Right ventricle myocardium superior (tissue), 1 donor: ENCODE measurements around the gene WDR75. TPM values are rescaled to one million over a fixed set of nuclear protein-coding genes. Genes with fewer than 3 reads are reported as not detected.

ENCODE experiments used
- ATAC-seq: fragments of 200-7000 bp; cut with Tn5 transposase; one replicate; pipeline ENCODE4 v1.9.1; 2020; ENCODE audit warnings: mild to moderate bottlenecking; ENCODE audit not compliant: poor library complexity
- DNase-seq: peaks from one replicate; pipeline ENCODE4 v3.0.0-alpha.2; 2020
- intact Hi-C: fragments of 100-400 bp; cut with DNase I; formaldehyde crosslinking; loops from one replicate; pipeline ENCODE4 v1.11.2; 2022
- total RNA-seq: library from RNA; stranded (reverse); fragmentation: NEBNext Ultra II Directional; extraction: Animal tissue kit (Norgen Biotek cat#: 25700); gene quantifications from one replicate; pipeline ENCODE4 v1.2.1, GENCODE V29; 2021
- donor health status: DM: no; HTN: yes; CAD: no; lungs with severe emphysema.

WDR75 gene
- total RNA-seq, 1 donor from 2014 or later, result 15.0 TPM

- intact Hi-C loops, result no loop called here
- ATAC-seq (peak; percentile 26), DNase-seq (no peak)
These were observed 42.9 kb downstream of the WDR75 start for GRCh38 chr2:189483980-189484740.

- intact Hi-C loops, result no loop called here
- DNase-seq, result no peak
- ATAC-seq, result peak; percentile 77
These were observed 43.9 kb downstream of the WDR75 start for GRCh38 chr2:189485146-189485545.

- intact Hi-C loops, result no loop called here
- no peak for DNase-seq
- no peak for ATAC-seq
These were observed 45.0 kb downstream of the WDR75 start for GRCh38 chr2:189486237-189486770.

DNA sequence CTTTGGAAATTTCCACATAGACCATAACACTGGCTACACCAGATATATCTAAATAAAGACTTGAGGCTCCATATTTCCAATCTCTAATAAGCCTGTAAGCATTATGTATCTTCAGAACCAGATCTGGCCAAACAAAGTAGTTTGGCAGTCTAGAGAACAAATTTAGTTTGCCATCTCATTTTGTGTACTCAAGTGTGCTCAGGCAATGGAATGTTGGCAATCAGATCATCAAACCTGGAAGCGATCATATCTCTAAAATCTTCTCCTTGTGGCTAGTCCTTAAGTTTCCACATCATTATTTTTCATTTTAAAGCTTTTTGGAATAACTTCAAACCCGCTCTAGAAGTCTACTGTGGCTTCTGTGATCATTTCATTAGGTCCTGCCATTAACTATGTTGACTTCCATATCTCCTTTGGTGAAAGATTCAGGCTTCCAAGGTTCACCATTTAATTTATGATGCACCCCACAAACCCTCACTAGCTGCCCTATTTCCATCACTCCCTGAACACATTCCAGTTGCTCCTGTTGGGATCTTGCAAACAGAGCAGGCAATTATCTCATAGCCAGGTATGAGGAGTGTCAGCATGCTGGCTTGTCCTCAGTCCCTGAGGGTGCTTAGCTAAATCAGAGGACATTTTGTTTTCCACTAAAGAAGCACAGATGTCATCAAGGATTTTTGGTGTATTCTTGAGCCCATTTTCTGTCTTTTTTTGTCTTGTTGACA, 46.2 kb downstream of the WDR75 start:
- ATAC-seq, result no peak
- intact Hi-C loops, result no loop called here
- DNase-seq, result no peak

- DNase-seq, result no peak
- intact Hi-C loops, result no loop called here
- ATAC-seq, result no peak
These were observed 46.7 kb downstream of the WDR75 start for GRCh38 chr2:189488008-189488310.

DNA sequence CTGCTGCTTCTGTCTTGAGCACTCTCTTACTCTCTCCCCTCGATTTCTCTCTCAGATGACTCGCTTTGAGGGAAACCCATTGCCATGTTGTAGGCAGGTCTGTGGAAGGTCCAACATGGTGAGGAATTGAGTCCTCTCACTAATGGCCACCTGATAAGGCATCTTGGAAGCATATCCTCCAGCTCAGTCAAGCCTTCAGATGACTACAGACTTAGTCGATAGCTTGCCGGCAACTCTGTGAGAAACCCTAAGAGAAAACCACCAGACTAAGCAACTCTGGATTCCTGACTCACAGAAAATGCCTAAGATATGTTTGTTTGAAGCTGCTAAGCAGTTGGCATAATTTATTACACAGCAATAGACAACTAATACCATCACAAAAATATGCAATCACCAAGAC, 51.2 kb downstream of the WDR75 start:
- ATAC-seq (no peak), DNase-seq (no peak)
- intact Hi-C loops, result no loop called here

DNA sequence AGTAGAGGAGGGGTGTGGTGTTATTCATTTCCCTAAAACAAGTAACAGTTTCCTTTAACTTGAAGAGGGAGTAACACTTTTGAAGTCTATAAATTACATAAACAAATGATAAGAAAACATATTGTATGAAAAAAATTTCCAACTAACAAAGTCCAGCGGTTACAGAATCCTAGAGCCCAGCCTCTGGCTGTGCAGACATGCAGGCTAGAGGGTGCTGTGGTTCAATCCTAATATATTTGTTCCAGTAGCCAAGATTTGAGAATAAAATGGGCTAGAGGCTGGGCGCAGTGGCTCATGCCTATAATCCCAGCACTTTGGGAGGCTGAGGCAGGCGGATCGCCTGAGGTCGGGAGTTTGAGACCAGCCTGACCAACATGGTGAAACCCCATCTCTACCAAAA, 56.9 kb downstream of the WDR75 start:
- intact Hi-C loops, result no loop called here
- ATAC-seq (no peak), DNase-seq (no peak)

- intact Hi-C loops, result no loop called here
- ATAC-seq, result no peak
- no peak for DNase-seq
These were observed 57.9 kb downstream of the WDR75 start for GRCh38 chr2:189499137-189499536.

GRCh38 chr2:189500456-189501160, 59.3 kb downstream of the WDR75 start:
- ATAC-seq (no peak), DNase-seq (no peak)
- intact Hi-C loops, result no loop called here

DNA sequence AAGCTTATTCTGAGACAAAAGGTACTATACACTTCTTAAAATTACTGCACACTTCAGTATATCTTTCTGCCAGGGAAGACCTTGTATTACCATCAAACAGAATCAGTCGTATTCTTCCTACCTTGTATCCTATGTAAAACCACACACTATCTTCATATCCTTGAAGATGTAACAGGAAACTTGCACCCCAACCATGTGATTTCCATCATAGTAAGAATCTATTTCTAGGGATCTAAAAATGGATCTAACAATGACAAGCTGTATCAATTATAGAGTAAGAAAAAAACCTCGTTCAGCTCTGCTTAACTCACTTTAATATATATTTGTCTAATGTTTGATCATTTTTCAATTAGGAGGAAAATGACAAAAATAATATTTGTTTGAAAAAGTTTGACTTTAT, 60.2 kb downstream of the WDR75 start:
- DNase-seq, result no peak
- intact Hi-C loops, result no loop called here
- ATAC-seq, result no peak

DNA sequence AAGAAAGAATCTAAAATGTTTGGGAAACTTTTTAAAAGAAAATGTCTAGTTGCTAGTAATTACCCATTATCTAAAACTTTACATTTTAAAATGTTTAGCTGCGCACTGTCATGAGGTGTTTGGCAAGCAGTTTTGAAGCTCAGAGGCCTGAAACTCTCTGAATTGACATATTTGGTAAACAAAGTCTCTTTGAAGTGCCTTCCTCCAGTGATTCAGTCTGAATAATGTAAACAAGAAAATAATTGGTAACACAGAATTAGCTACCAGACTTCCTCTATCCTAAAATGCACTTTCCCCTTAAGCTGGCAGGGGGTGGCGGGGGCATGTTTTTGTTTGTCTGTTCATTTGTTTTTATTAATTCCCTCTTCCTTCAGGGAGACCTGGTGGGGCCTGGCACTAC, 61.4 kb downstream of the WDR75 start:
- no peak for ATAC-seq
- DNase-seq, result no peak
- intact Hi-C loops, result no loop called here

- DNase-seq (no peak), ATAC-seq (no peak)
- intact Hi-C loops, result no loop called here
These were observed 63.0 kb downstream of the WDR75 start for GRCh38 chr2:189504238-189504637.

GRCh38 chr2:189505492-189505891, 64.2 kb downstream of the WDR75 start:
- intact Hi-C loops, result no loop called here
- DNase-seq, result no peak
- no peak for ATAC-seq

- DNase-seq (no peak), ATAC-seq (peak; percentile 22)
- intact Hi-C loops, result no loop called here
These were observed 65.3 kb downstream of the WDR75 start for GRCh38 chr2:189506514-189506976.

DNA sequence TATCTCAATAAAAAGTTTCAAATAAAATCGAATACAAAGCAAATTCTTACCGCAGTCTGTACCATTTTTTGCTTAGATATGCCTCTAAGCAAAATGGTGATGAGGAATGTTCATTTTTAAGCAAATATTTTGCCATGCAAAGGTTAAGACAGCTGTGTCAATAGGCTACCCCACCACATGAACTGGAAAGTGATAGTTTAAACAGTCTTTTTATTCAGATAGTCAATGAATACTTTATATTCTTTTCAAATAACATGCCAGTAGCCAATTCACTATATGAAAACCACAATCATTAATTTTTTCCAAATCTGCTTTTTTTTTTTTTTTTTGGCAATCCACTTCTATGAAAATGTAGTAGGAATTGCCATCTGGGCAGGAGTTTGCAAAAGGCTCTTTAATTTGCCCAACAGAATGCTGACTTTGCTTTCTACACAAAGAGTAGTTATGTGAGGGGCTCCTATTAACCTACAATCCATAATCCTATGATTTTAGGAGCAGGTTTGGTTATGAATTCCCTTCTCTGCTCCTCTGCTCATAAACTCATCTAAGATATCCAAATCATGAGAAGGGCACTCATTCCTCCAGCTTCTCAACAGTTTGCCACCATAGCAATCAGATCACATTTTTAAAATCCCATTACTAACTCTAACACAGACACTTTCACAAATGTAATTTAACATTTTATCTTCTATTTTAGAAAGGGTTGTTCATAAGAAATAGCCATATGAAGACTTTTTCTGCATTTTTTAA, 70.1 kb downstream of the WDR75 start:
- intact Hi-C loops, result no loop called here
- ATAC-seq (no peak), DNase-seq (no peak)

GRCh38 chr2:189511960-189512319, 70.7 kb downstream of the WDR75 start:
- no peak for DNase-seq
- intact Hi-C loops, result no loop called here
- ATAC-seq, result no peak

DNA sequence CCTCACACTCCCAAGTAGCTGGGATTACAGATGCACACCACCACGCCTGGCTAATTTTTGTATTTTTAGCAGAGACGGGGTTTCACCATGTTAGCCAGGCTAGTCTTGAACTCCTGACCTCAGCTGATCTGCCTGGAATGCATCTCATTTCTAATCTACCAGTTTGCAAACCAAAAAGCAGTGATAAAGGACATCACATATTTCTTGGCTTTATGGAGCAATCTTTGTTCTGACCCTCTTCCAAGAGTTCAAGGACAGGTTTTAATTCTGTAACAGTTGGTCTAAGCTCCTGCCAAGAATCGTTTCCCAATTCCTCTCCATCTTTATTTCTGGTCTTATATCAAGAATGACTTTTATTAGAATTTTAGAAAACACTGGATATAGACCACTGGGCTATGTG, 71.6 kb downstream of the WDR75 start:
- intact Hi-C loops, result no loop called here
- ATAC-seq, result no peak
- DNase-seq, result no peak

- peak; percentile 67 for ATAC-seq
- intact Hi-C loops, result no loop called here
- DNase-seq, result no peak
These were observed 72.8 kb downstream of the WDR75 start for GRCh38 chr2:189514104-189514503.

- intact Hi-C loops, result no loop called here
- ATAC-seq (peak; percentile 61), DNase-seq (no peak)
These were observed 74.0 kb downstream of the WDR75 start for GRCh38 chr2:189515264-189515663.
